ENCODE results near the gene CFAP206.

CFAP206 gene

DNA sequence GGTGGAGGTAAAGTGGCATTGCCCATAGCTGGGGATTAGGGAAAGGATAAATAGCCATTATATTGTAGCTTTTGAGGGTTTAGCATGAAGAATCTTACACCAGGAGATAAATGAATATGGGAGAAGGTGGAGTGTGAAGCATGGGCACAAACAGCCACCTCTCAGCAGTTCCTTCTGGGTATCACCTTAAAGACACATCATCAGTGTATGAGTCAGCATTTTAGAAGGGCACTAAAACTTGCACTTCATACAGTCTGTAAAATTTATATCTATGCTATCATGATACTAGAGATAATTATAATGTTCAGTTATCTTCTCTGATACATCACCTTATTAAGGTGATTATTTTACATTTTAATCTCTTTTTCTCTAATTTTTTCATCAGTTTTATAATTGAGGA is 90.3 kb downstream of the CFAP206 start:
- intact Hi-C loops (cut with DNase I), result no loop called here
- DNase-seq, result no peak

DNA sequence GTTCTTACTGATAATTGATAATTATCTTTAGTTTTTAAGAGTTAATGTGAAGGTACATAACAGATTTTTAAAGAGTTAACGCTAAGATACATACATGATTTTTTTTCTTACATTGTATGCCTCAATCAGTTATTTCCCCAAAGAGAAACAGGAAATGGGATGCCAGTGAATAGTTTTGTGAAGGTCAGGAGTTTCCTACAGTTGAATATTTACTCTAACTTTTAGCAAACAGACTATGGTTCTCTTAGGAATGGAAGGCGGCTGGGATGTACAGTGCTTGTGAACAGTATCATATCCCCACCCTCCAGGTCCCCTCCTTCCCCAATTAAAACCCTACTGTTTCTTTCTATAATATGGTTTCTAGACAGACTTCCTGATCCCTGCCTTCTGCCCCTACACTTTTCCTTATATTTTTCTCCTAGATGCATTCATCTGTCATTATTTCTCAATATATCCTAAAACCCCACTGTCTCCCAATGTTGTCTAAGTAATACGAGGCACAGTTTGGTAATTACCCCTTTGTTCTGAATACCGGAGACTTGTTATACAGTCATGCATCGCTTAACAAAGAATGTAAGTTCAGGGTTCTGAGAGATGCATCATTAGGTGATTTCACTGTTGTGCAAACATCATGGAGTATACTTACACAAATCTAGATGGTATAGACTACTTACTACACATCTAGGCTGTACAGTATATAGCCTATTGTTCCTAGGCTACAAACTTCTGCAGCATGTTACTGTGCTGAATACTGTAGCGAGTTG is 94.2 kb downstream of the CFAP206 start:
- intact Hi-C loops (cut with DNase I), result no loop called here

DNA sequence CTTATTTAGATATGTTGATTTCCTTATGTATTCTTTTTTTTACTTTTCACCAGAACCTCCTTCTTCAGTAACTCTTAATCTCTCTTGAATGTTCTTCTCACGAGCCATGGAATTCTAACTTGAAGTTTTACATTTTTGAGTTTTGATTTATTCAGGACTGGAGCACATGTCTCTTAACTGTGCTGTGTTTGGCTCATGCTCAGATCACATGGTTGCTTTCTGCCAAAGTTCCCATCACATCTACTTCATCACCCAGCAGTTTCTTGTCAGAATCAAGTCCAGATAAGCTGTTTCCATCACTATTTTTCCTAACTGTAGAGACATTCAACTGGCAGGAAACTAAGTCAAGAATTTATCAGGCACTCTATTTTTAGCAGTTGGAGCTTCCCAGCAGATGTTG is 96.7 kb downstream of the CFAP206 start:
- no peak for DNase-seq
- intact Hi-C loops (cut with DNase I), result no loop called here

More for the DNA sequence above, 94.2 kb downstream of the CFAP206 start:
- no peak for DNase-seq
